Measurements from ENCODE around the gene WASF2. TPM values are rescaled to one million over a fixed set of nuclear protein-coding genes. Genes with fewer than 3 reads are reported as not detected.
"Not testable (repeated sequence)": the region's sequence is repeated elsewhere in the genome, so short reads cannot be mapped to it uniquely, and the experiment has no call there.

Gene WASF2
- polyA plus RNA-seq, 4 donors: 19.5 to 60.4 (median 34.9) TPM

DNA sequence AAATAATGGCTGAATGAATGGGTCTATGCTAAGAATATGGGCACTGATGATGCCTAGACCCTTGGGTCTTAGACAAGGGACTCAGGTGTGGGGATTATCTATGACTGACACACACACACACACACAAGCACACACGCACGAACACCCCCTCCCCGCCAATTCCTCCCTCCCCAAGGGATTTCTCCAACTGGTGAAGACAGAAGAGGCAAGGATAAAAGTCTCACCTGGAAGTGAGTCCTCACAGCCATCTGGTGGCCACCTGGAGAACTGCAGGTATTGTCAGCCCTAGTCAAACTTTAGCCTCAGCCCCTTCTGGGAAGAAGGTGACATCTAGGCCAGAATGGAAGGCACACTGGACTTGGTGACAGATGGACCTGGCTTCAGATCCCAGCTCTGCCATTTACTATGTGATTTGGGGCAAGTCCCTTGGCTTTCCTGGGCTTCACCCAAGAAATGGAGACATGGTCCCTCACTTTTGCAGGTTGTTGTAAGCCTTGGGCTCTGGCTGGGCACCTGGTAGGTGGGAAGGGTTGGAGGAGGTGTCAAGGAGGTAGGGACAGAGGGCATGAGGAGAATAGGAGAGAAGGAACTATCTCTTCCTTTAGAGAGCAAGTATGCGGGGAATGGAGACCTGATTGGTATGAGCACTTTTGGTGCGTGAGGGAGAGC, 101.5 kb downstream of the WASF2 start:
- WGBS, 3 donors: 39 to 47% (median 40%) methylated on average over 5 of the region's 5 CpGs
- Histone ChIP-seq H3K27ac (ENCODE audit: low read depth in 1 of 3, low read length in 2 of 3) (peak overlapping the region in 1 of 3 donors; percentile 2), H3K9me3 (ENCODE audit: control insufficient read depth in 2 of 2, insufficient read depth in 1 of 2, low read depth in 1 of 2, low read length in 1 of 2) (no peaks in the 10 kb centered on the region), H3K27me3 (ENCODE audit: control insufficient read depth in 3 of 3, insufficient read depth in 3 of 3, low read length in 3 of 3) (peaks cover 0 to 27% (median 0%) of the 10 kb centered on the region in 3 donors), H3K4me1 (ENCODE audit: control insufficient read depth in 3 of 3, insufficient read depth in 2 of 3, low read depth in 1 of 3, low read length in 2 of 3) (peaks cover 0 to 11% (median 3%) of the 10 kb centered on the region in 3 donors), H3K36me3 (ENCODE audit: control insufficient read depth in 3 of 3, insufficient read depth in 2 of 3, low read depth in 1 of 3, low read length in 3 of 3) (no peaks in the 10 kb centered on the region), H3K4me3 (ENCODE audit: low read depth in 1 of 3, low read length in 3 of 3) (no peak overlapping the region)
- FAIRE-seq (no peak), DNase-seq (peak; percentile 73 to 77)

GRCh38 chr1:27384797-27385196, 105.2 kb downstream of the WASF2 start:
- H3K4me3 ChIP-seq (ENCODE audit: low read depth in 1 of 3, low read length in 3 of 3); H3K9me3 ChIP-seq (ENCODE audit: control insufficient read depth in 2 of 2, insufficient read depth in 1 of 2, low read depth in 1 of 2, low read length in 1 of 2); H3K36me3 ChIP-seq (ENCODE audit: control insufficient read depth in 3 of 3, insufficient read depth in 2 of 3, low read depth in 1 of 3, low read length in 3 of 3); FAIRE-seq; H3K27ac ChIP-seq (ENCODE audit: low read depth in 1 of 3, low read length in 2 of 3); DNase-seq; H3K4me1 ChIP-seq (ENCODE audit: control insufficient read depth in 3 of 3, insufficient read depth in 2 of 3, low read depth in 1 of 3, low read length in 2 of 3): not testable (repeated sequence)
- WGBS, 3 donors: 83 to 94% (median 85%) methylated on average over 3 of the region's 3 CpGs
- H3K27me3 ChIP-seq (ENCODE audit: control insufficient read depth in 3 of 3, insufficient read depth in 3 of 3, low read length in 3 of 3): peaks cover 0 to 16% (median 2%) of the 10 kb centered on the region in 3 donors

DNA sequence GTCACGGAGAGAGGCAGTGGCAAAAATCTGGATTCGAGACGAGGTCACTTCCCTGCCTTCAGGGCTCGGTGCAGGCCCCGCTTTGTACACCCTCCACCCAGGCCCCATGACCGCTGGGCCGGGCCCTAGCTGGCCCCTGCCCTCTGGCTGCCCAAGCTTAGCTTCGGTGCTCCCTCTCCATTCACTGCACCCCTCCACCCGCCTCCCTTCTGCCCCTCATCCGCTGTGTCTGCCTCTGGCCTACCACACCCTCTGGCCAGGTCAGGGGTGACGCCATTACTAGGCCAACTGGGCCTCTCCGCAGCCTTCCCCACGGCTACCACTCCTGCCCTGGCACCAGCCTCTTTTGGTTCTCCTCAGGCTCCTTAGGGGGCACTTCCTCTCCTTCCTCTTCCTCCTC, 106.3 kb downstream of the WASF2 start:
- Histone ChIP-seq H3K4me1 (ENCODE audit: control insufficient read depth in 3 of 3, insufficient read depth in 2 of 3, low read depth in 1 of 3, low read length in 2 of 3) (peaks cover 0 to 4% (median 0%) of the 10 kb centered on the region in 3 donors), H3K4me3 (ENCODE audit: low read depth in 1 of 3, low read length in 3 of 3) (no peak overlapping the region), H3K9me3 (ENCODE audit: control insufficient read depth in 2 of 2, insufficient read depth in 1 of 2, low read depth in 1 of 2, low read length in 1 of 2) (no peaks in the 10 kb centered on the region), H3K36me3 (ENCODE audit: control insufficient read depth in 3 of 3, insufficient read depth in 2 of 3, low read depth in 1 of 3, low read length in 3 of 3) (no peaks in the 10 kb centered on the region), H3K27me3 (ENCODE audit: control insufficient read depth in 3 of 3, insufficient read depth in 3 of 3, low read length in 3 of 3) (peaks cover 0 to 16% (median 2%) of the 10 kb centered on the region in 3 donors), H3K27ac (ENCODE audit: low read depth in 1 of 3, low read length in 2 of 3) (no peak overlapping the region)
- FAIRE-seq (no peak), DNase-seq (no peak)
- 77 to 93% (median 89%) methylated on average over 13 of the region's 13 CpGs for WGBS, 3 donors

GRCh38 chr1:27383039-27383605, 106.8 kb downstream of the WASF2 start, which contains the start of gene CD164L2:
TSS of gene CD164L2 (minus strand) at chr1:27383333. CDS start at chr1:27383239, 94 bp downstream.
- H3K4me1 ChIP-seq (ENCODE audit: control insufficient read depth in 3 of 3, insufficient read depth in 2 of 3, low read depth in 1 of 3, low read length in 2 of 3): peaks cover 0 to 4% (median 0%) of the 10 kb centered on the region in 3 donors
- DNase-seq: peak; percentile 62 to 74
- FAIRE-seq: no peak
- peak within 1 kb of the TSS in 2 of 3 donors; percentile 7 to 15 for H3K4me3 ChIP-seq (ENCODE audit: low read depth in 1 of 3, low read length in 3 of 3)
- peaks cover 0 to 16% (median 2%) of the 10 kb centered on the region in 3 donors for H3K27me3 ChIP-seq (ENCODE audit: control insufficient read depth in 3 of 3, insufficient read depth in 3 of 3, low read length in 3 of 3)
- H3K9me3 ChIP-seq (ENCODE audit: control insufficient read depth in 2 of 2, insufficient read depth in 1 of 2, low read depth in 1 of 2, low read length in 1 of 2): no peaks in the 10 kb centered on the region
- WGBS, 3 donors: 8 to 16% (median 15%) methylated on average over 33 to 43 of the region's 43 CpGs
- no peak within 1 kb of the TSS for H3K27ac ChIP-seq (ENCODE audit: low read depth in 1 of 3, low read length in 2 of 3)
- H3K36me3 ChIP-seq (ENCODE audit: control insufficient read depth in 3 of 3, insufficient read depth in 2 of 3, low read depth in 1 of 3, low read length in 3 of 3): no peaks in the 10 kb centered on the region

- Histone ChIP-seq H3K9me3 (ENCODE audit: control insufficient read depth in 2 of 2, insufficient read depth in 1 of 2, low read depth in 1 of 2, low read length in 1 of 2) (no peaks in the 10 kb centered on the region), H3K36me3 (ENCODE audit: control insufficient read depth in 3 of 3, insufficient read depth in 2 of 3, low read depth in 1 of 3, low read length in 3 of 3) (no peaks in the 10 kb centered on the region), H3K4me1 (ENCODE audit: control insufficient read depth in 3 of 3, insufficient read depth in 2 of 3, low read depth in 1 of 3, low read length in 2 of 3) (peaks cover 0 to 4% (median 0%) of the 10 kb centered on the region in 3 donors), H3K27ac (ENCODE audit: low read depth in 1 of 3, low read length in 2 of 3) (no peak overlapping the region), H3K4me3 (ENCODE audit: low read depth in 1 of 3, low read length in 3 of 3) (no peak overlapping the region), H3K27me3 (ENCODE audit: control insufficient read depth in 3 of 3, insufficient read depth in 3 of 3, low read length in 3 of 3) (peaks cover 0 to 16% (median 2%) of the 10 kb centered on the region in 3 donors)
- DNase-seq (no peak), FAIRE-seq (no peak)
- 68 to 76% (median 73%) methylated on average over 16 to 18 of the region's 18 CpGs for WGBS, 3 donors
These were observed 107.8 kb downstream of the WASF2 start for GRCh38 chr1:27381969-27382762.

- no peak for DNase-seq
- 57 to 75% (median 61%) methylated on average over 12 of the region's 12 CpGs for WGBS, 3 donors
- Histone ChIP-seq H3K36me3 (ENCODE audit: control insufficient read depth in 3 of 3, insufficient read depth in 2 of 3, low read depth in 1 of 3, low read length in 3 of 3) (no peaks in the 10 kb centered on the region), H3K9me3 (ENCODE audit: control insufficient read depth in 2 of 2, insufficient read depth in 1 of 2, low read depth in 1 of 2, low read length in 1 of 2) (no peaks in the 10 kb centered on the region), H3K4me1 (ENCODE audit: control insufficient read depth in 3 of 3, insufficient read depth in 2 of 3, low read depth in 1 of 3, low read length in 2 of 3) (peaks cover 0 to 4% (median 0%) of the 10 kb centered on the region in 3 donors), H3K4me3 (ENCODE audit: low read depth in 1 of 3, low read length in 3 of 3) (no peak overlapping the region), H3K27ac (ENCODE audit: low read depth in 1 of 3, low read length in 2 of 3) (no peak overlapping the region), H3K27me3 (ENCODE audit: control insufficient read depth in 3 of 3, insufficient read depth in 3 of 3, low read length in 3 of 3) (peaks cover 0 to 16% (median 2%) of the 10 kb centered on the region in 3 donors)
- no peak for FAIRE-seq
These were observed 108.9 kb downstream of the WASF2 start for GRCh38 chr1:27380766-27381733.

DNA sequence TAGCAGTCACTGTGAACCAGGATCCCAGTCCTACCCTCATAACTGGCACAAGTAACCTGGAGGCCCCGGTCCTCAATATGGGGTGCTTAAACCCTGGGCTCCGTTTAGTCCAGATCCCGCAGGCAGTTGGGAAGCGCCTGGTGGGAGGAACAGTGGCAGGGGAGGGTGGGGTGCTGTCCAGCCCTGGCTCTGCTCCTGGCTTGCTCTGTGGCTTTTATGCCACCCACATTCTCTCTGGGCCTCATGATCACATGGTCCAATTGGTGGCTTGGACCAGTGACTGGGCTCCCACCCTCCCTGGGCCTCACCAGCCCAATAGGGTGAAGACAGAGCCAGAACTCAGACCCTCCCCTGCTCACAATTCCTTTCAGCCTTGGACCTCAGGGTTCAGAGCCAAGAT, 109.7 kb downstream of the WASF2 start:
- no peak overlapping the region for H3K4me3 ChIP-seq (ENCODE audit: low read depth in 1 of 3, low read length in 3 of 3)
- H3K9me3 ChIP-seq (ENCODE audit: control insufficient read depth in 2 of 2, insufficient read depth in 1 of 2, low read depth in 1 of 2, low read length in 1 of 2): no peaks in the 10 kb centered on the region
- H3K36me3 ChIP-seq (ENCODE audit: control insufficient read depth in 3 of 3, insufficient read depth in 2 of 3, low read depth in 1 of 3, low read length in 3 of 3): no peaks in the 10 kb centered on the region
- FAIRE-seq: no peak
- peaks cover 0 to 4% (median 0%) of the 10 kb centered on the region in 3 donors for H3K4me1 ChIP-seq (ENCODE audit: control insufficient read depth in 3 of 3, insufficient read depth in 2 of 3, low read depth in 1 of 3, low read length in 2 of 3)
- 88 to 96% (median 90%) methylated on average over 4 of the region's 4 CpGs for WGBS, 3 donors
- peaks cover 0 to 16% (median 2%) of the 10 kb centered on the region in 3 donors for H3K27me3 ChIP-seq (ENCODE audit: control insufficient read depth in 3 of 3, insufficient read depth in 3 of 3, low read length in 3 of 3)
- H3K27ac ChIP-seq (ENCODE audit: low read depth in 1 of 3, low read length in 2 of 3): no peak overlapping the region
- DNase-seq: no peak
